NB4 (cell line): ENCODE results near the gene GMNC.

Source experiments
- DNase-seq: peaks from one replicate; pipeline ENCODE4 v3.0.0; 2010; ENCODE audit warnings: low read depth
- H3K4me3 ChIP-seq: one replicate; pipeline ENCODE4 v1.5.1; 2011; ENCODE audit warnings: mild to moderate bottlenecking, low read depth, low read length, moderate library complexity
- MYC ChIP-seq: IDR thresholded peaks from 2 replicates; pipeline ENCODE4 v1.6.1; 2011; ENCODE audit warnings: low read depth, low read length
- POLR2A ChIP-seq: IDR thresholded peaks from 2 replicates; pipeline ENCODE4 v1.6.1; 2011; ENCODE audit warnings: mild to moderate bottlenecking; ENCODE audit not compliant: insufficient read length; ENCODE audit errors: extremely low read depth
- TF ChIP-seq, protein P1 (sequence below): IDR thresholded peaks from one replicate; pipeline ENCODE4 v1.5.1; 2012; ENCODE audit warnings: low read depth, low read length
- TF ChIP-seq, protein P2 (sequence below): IDR thresholded peaks from 2 replicates; pipeline ENCODE4 v1.6.1; 2011; ENCODE audit warnings: low read depth, low read length

Gene GMNC

DNA sequence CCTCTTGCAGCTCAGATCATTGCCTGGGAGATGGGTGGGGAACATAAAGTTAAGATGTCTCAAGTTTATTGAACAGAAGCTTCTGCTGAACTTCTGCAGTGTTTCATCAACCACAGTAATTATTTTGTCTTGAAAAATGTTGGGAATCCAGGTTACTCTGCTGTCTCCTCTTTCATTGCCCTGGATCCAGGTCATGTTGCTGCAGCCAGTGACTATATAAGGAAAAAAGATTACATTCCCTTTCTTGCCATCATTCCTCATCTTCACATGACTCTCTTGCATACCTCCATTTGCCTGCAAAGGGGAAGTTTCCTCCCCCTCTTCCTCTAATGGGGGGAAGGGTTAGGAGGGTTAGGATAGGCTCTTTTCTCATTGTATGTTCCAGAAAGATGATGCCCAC is 15.1 kb downstream of the GMNC start:
- H3K4me3 ChIP-seq: no peak overlapping the region
- DNase-seq: no peak
- TF ChIP-seq, protein P1, sequence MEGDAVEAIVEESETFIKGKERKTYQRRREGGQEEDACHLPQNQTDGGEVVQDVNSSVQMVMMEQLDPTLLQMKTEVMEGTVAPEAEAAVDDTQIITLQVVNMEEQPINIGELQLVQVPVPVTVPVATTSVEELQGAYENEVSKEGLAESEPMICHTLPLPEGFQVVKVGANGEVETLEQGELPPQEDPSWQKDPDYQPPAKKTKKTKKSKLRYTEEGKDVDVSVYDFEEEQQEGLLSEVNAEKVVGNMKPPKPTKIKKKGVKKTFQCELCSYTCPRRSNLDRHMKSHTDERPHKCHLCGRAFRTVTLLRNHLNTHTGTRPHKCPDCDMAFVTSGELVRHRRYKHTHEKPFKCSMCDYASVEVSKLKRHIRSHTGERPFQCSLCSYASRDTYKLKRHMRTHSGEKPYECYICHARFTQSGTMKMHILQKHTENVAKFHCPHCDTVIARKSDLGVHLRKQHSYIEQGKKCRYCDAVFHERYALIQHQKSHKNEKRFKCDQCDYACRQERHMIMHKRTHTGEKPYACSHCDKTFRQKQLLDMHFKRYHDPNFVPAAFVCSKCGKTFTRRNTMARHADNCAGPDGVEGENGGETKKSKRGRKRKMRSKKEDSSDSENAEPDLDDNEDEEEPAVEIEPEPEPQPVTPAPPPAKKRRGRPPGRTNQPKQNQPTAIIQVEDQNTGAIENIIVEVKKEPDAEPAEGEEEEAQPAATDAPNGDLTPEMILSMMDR: no peak
- TF ChIP-seq MYC (no peak), POLR2A (no peak)
- TF ChIP-seq, protein P2, sequence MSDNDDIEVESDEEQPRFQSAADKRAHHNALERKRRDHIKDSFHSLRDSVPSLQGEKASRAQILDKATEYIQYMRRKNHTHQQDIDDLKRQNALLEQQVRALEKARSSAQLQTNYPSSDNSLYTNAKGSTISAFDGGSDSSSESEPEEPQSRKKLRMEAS: no peak

GRCh38 chr3:190840146-190840545 is 22.3 kb downstream of the GMNC start:
- TF ChIP-seq, protein P2: no peak
- TF ChIP-seq POLR2A (no peak), MYC (no peak)
- TF ChIP-seq, protein P1: no peak
- H3K4me3 ChIP-seq: no peak overlapping the region
- DNase-seq: peak; percentile 4

- H3K4me3 ChIP-seq: no peak overlapping the region
- TF ChIP-seq POLR2A (no peak), MYC (no peak)
- TF ChIP-seq, protein P2: no peak
- TF ChIP-seq, protein P1: no peak
- DNase-seq: no peak
These were observed 31.3 kb downstream of the GMNC start for GRCh38 chr3:190831225-190831624.

- DNase-seq: no peak
- TF ChIP-seq POLR2A: no peak
- TF ChIP-seq MYC: no peak
- TF ChIP-seq, protein P1: no peak
- TF ChIP-seq, protein P2: no peak
- no peak overlapping the region for H3K4me3 ChIP-seq
These were observed 32.5 kb downstream of the GMNC start for GRCh38 chr3:190830031-190830430.

DNA sequence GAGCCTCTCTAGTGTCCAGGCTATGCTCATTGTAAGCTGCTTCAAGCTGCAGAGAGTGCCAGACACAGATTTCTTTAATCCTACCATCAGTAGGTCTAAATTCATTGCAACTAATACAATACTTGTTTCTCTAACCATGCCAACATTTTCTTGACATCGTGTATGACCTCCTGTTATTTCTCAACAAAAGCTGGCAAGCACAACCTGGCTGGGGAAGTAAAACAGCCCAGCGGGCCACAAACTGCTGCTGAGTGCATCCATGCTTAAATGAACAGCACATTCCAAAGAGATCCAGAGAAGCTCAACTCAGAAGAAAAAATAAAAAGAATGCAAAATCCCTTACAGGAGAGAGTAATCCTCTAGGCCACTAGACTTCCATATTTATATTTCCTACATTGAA is 36.5 kb downstream of the GMNC start:
- TF ChIP-seq POLR2A (no peak), MYC (no peak)
- TF ChIP-seq, protein P2: no peak
- TF ChIP-seq, protein P1: no peak
- no peak overlapping the region for H3K4me3 ChIP-seq
- no peak for DNase-seq
